GM21825 (cell line): ENCODE data around the gene TAF4B.
"Not testable (repeated sequence)": the region's sequence is repeated elsewhere in the genome, so short reads cannot be mapped to it uniquely, and the experiment has no call there.

ENCODE experiments used
- ATAC-seq: cut with Tn5 transposase; IDR thresholded peaks from one replicate; pipeline ENCODE4 v1.9.1; 2021; ENCODE audit warnings: mild to moderate bottlenecking, moderate library complexity; ENCODE audit not compliant: unreplicated experiment

The TAF4B gene

DNA sequence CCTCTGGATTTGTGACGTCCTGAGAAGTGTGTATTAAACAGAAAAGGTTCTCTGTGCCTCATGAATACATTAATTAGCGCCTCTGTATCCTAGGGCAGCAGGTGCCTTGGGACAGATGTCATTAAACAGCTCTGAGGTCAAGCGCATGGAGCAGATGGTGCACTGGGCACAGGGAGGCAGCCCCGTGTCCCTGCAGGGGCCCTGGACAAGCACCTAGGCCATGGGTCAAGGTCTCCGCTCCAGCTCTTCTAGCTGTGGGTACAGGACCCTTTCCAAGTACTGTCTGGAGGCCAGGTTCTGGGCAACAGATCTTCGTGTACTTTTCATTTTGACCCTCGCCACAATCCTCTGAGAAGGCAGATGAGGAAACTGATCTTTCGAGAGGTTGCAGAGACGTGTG lies 195.7 kb downstream of the TAF4B start:
- no peak for ATAC-seq

DNA sequence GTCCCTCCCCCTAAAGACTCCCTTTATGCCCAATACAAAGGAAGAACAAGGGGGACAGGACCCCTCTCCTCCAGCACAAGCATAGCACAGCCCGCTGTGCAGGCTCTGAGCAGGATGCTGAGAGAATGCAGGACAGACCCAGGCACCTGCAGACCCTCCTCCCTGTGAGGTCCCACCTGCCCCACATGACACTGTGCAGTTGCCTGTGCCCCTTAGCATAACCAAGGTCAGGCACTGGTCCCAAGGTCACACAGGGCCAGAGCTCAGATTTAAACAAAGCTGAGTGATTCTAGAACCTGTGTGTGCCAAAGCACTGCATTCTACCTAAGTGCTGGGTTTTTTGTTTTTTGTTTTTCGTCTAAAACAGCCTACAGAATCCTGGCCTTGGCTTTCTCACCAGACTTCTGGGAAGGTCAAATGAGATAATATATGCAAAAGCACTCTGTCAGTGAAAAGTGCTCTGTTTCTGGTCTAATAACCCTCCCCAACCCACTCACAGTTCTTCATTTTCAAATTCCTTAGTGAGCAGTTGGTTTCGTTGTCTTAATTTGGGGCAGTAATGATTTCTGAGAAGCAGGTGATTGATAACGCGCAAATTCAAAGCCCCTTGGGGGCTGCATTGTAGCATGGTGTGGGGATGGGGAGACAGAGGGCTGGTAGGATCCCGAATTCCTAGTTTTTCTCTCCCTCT lies 196.4 kb downstream of the TAF4B start:
- ATAC-seq, result peak; percentile 81

- ATAC-seq, result no peak
These were observed 198.3 kb downstream of the TAF4B start for GRCh38 chr18:26424428-26425147.

GRCh38 chr18:26425148-26425531 lies 198.9 kb downstream of the TAF4B start:
- no peak for ATAC-seq

DNA sequence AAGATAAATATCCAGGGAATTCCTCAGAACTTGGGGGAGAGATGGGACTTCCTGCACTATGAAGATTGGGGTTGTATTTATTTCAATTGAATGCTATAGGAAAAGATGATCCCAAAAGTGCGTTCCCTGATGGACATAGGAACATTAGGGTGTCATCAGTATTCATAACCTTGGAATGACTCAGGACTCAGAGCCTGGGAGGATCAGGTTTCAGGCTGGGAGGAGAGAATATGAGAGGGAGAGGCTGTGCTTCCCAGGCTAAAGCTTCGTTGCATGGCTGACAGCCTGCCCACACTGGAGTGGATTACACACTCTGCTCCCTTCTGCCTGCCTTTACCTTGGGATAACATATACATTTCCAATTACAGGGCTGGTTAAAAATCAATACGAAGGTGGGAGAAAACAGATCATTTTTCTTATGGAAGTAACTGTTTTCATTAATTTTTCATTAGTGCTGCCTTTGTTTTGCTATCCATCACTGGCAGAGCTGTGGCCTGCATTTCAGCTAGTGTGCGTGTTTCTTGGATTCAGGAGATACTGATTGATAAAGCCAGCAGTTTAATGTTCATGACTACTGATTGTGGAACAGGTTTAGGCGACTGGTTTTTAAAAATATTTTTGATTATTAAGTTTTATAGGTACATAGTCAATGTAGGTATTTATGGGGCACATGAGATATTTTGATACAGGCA lies 203.4 kb downstream of the TAF4B start:
- no peak for ATAC-seq

DNA sequence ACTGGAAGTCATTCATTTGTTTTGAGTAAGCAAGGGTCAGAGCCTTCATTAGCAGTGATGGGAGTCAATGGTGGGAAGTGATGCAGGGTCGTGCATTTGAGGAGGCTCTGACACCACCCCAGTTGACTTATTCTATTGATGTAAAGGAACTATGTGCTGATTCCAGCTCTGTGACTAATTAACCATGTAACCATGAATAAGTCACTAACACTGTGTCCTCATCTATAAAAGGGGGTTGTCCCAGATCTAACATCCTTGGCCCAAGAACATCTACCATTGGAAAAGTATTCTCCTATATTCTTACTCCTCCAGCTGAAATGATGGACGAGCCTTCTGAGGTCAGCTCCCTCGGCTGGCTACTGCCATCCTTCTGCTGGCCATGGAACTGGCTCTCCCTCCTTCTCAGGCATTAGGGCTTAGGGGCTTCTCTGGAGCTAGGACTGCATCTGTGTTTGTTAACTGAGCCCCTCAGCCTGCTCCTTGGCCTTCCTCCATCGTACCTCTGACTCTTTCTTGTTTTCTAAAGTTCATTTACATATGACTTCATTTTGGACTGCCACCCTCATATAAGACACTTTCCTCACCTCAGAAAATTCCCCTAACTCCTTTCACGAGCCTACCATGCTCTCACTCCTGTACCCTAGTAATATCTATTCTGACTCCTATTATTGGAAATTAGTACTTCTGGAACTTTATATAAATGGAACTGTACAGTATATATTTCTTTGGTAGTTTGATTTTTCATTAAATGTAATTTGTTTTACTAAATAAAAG lies 206.6 kb downstream of the TAF4B start:
- no peak for ATAC-seq

DNA sequence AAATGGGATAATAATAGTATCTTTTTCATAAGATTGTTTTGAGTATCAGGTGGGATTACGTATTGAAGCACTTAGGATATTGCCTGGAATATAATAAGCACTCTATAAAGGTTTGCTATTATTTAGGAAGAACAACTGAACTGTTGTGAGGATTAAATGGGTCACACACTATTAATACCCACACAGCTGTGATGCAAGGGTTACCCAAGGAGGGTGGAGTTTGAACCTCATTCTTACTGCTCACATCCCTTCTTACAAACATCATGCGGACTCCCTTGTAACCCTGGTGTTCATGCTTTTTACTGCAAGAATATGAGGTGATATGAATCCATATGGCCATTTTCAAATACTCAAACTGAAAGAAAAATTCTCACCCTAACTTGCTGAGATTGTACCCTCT lies 208.6 kb downstream of the TAF4B start:
- no peak for ATAC-seq

DNA sequence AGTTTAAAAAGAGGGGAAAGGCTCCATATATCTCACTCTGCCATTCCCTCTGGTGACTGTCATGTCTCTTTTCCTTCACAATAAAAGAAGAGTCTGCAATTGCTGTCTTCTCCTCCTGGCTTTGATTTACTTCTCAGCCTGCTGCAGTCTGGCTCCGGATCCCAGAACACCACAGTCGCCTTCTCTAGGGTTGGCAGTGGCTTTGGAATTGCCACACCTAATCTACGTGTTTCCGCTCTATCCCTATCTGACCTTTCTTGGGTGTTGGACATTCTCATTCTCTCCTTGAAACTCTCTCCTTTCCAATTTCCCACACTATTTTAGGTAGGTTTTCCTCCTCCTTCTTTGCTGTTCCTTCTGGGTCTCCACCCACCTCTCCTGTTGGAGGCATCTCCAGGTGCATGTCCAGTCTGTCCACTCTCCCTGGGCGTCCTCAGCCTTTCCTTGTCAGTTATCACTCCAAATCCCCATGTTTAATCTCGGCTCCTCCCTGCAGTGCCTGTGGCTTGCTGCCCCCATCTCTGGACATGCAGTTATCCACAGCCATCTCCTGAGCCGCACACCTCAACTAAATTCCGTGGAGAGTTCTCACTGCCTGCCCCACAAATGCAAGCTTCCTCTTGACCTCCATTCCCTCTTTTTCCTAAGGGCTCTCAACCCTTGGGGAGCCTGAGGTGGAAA lies 209.3 kb downstream of the TAF4B start:
- ATAC-seq, result no peak

GRCh38 chr18:26436176-26437051 lies 210.2 kb downstream of the TAF4B start:
- no peak for ATAC-seq

GRCh38 chr18:26437634-26438033 lies 211.4 kb downstream of the TAF4B start:
- ATAC-seq, result not testable (repeated sequence)

- peak; percentile 96 for ATAC-seq
These were observed 212.7 kb downstream of the TAF4B start for GRCh38 chr18:26438980-26439379.

DNA sequence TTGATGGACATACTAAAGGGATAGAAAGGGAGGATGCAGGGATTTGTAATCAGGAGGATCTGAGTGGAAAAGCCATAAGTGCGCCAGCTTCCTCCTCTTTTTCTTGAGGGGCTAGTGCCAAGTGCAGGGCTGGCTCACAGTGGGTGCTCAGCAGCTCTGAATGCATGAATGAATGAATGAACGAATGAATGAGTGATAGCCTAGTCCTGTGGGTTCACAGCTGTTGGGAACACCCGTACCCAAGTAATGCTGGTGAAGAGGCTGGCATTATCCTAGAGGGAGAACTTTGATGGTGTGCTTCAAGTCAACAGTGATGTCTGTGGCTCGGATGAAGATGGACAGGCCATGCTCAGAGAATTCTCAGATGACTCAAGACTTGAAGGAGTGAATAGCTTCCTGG lies 213.3 kb downstream of the TAF4B start:
- no peak for ATAC-seq

DNA sequence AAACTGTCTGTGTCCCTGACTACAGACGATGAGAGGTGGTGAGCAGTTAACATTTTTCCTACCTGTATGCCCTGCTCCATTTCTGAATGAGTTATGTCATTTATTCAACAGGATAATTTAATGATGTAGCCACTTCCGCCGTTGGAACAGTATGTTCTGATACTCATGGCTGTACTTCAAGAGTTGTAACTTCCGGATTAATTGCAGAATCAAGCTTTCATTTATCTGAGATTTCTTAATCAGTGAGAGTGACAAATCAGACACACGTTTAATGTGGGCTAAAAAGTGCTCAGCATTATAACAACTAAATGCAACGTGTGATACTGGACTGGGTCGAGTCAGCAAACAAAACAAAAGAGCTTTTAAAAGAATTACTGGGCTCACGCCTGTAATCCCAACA lies 214.4 kb downstream of the TAF4B start:
- no peak for ATAC-seq
